DND-41 (cell line): Measurements from ENCODE around the gene INTS6.

ENCODE experiments used
- ATAC-seq: fragments of 200-7000 bp; cut with Tn5 transposase; 3 replicates; pipeline ENCODE4 v1.9.1; 2021; ENCODE audit warnings: low read depth; ENCODE audit not compliant: insufficient read depth
- DNase-seq: peaks from one replicate; pipeline ENCODE4 v3.0.0-alpha.2; 2020
- H2AFZ ChIP-seq: 2 replicates; pipeline ENCODE4 v1.6.0; 2012; ENCODE audit warnings: low read depth, low read length
- H3K27ac ChIP-seq: 2 replicates; pipeline ENCODE4 v1.5.1; 2012; ENCODE audit warnings: low read length, inconsistent platforms
- H3K27me3 ChIP-seq: fragments of 200-600 bp; sonication (generic); 2 replicates; pipeline ENCODE4 v1.6.0; 2012; ENCODE audit warnings: low read length, mild to moderate bottlenecking, inconsistent platforms; ENCODE audit not compliant: insufficient read depth, poor library complexity
- H3K36me3 ChIP-seq: 2 replicates; pipeline ENCODE4 v1.5.1; 2012; ENCODE audit warnings: low read length, inconsistent platforms; ENCODE audit not compliant: insufficient read depth
- H3K4me1 ChIP-seq: 2 replicates; pipeline ENCODE4 v1.5.1; 2012; ENCODE audit warnings: mild to moderate bottlenecking, low read length; ENCODE audit not compliant: insufficient read depth
- H3K4me2 ChIP-seq: 2 replicates; pipeline ENCODE4 v1.6.0; 2012; ENCODE audit warnings: mild to moderate bottlenecking, moderate library complexity, low read length, inconsistent platforms; ENCODE audit not compliant: insufficient read depth
- H3K4me3 ChIP-seq, 2 experiments: fragments of 200-600 bp in 1 of 2; shearing (Covaris generic) in 1 of 2; 2 replicates each; pipeline ENCODE4 v1.5.1; 2012 to 2016; ENCODE audit warnings: inconsistent platforms in 2 of 2, low read length in 2 of 2, mild to moderate bottlenecking in 2 of 2, low read depth in 1 of 2, moderate library complexity in 1 of 2
- H3K79me2 ChIP-seq: 2 replicates; pipeline ENCODE4 v1.6.0; 2012; ENCODE audit warnings: low read length, inconsistent platforms; ENCODE audit not compliant: insufficient read depth
- H3K9ac ChIP-seq: 2 replicates; pipeline ENCODE4 v1.6.0; 2012; ENCODE audit warnings: low read depth, mild to moderate bottlenecking, inconsistent platforms, low read length, moderate library complexity
- H3K9me3 ChIP-seq: 2 replicates; pipeline ENCODE4 v1.5.1; 2012; ENCODE audit warnings: low read length, moderate library complexity, mild to moderate bottlenecking, inconsistent platforms; ENCODE audit not compliant: insufficient read depth, severe bottlenecking
- H4K20me1 ChIP-seq: 2 replicates; pipeline ENCODE4 v1.6.0; 2012; ENCODE audit warnings: low read length; ENCODE audit not compliant: insufficient read depth
- CTCF ChIP-seq: IDR thresholded peaks from 2 replicates; pipeline ENCODE4 v1.5.1; 2012; ENCODE audit warnings: borderline replicate concordance, low read length, moderate library complexity, mild to moderate bottlenecking; ENCODE audit not compliant: poor library complexity, severe bottlenecking; ENCODE audit errors: extremely low read depth
- EZH2 ChIP-seq: IDR thresholded peaks from 3 replicates; pipeline ENCODE4 v1.6.1; 2012; ENCODE audit warnings: borderline replicate concordance, low read depth, mild to moderate bottlenecking, moderate library complexity, low read length, inconsistent platforms; ENCODE audit not compliant: severe bottlenecking

The INTS6 gene

DNA sequence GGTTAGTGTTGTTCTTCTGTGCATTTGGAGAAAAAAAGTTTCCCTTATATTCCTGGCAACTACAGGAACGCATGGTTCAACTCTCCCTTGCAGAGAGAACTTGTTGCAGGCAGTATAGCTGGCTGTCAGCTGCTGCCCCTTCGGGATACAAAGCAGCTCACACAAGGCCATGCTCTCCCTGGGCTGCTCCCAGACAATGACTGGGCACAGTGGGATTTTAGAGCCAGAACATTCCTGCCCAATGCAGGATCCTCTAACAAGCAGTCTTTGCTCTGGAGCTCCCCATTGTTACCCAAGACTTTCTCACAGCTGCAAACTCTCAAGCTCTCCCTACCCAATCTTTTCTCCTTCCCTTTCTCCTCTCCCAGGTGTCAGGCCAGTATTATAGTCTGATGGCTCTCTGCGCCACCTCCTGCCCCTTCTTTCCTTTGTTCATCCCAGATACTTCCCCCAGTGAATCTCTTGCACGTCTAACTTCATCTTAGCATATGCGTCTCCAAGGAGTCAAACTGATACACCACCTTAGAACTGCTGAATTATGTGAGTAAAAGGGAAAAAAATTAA, 140.8 kb downstream of the INTS6 start:
- no peaks in the 10 kb centered on the region for H3K9me3 ChIP-seq
- ATAC-seq: no peak

More for the DNA sequence above, 140.8 kb downstream of the INTS6 start:
- H3K27me3 ChIP-seq: peaks cover 26% of the 10 kb centered on the region
- no peak overlapping the region for H3K4me2 ChIP-seq
- DNase-seq: no peak
- TF ChIP-seq CTCF (no peak), EZH2 (no peak)
- no peak overlapping the region for H2AFZ ChIP-seq
- no peak overlapping the region for H3K9ac ChIP-seq
- no peak overlapping the region for H3K4me3 ChIP-seq
- no peaks in the 10 kb centered on the region for H3K79me2 ChIP-seq
- no peak overlapping the region for H3K27ac ChIP-seq
- H3K36me3 ChIP-seq: no peaks in the 10 kb centered on the region
- H4K20me1 ChIP-seq: no peaks in the 10 kb centered on the region
- no peaks in the 10 kb centered on the region for H3K4me1 ChIP-seq
